Measurements from ENCODE around the gene TTYH3. TPM values are rescaled to one million over a fixed set of nuclear protein-coding genes. Genes with fewer than 3 reads are reported as not detected.

Gene TTYH3
- total RNA-seq, 1 experiment from 2014 or later, result 122 TPM

- Histone ChIP-seq H3K14ac (ENCODE audit: insufficient read depth, low read length) (no peak overlapping the region; the same call in 1 of the 2 replicates), H3K4me1 (ENCODE audit: insufficient read depth, low read length) (no peaks in the 10 kb centered on the region), H3K27ac (ENCODE audit: insufficient read length, low read depth, low read length) (no peak overlapping the region), H3K23me2 (ENCODE audit: insufficient read length, low read depth, low read length, poor library complexity, severe bottlenecking) (no peaks in the 10 kb centered on the region), H3K18ac (ENCODE audit: insufficient read length, low read depth, low read length) (no peak overlapping the region), H3K27me3 (ENCODE audit: insufficient read depth, low read length) (no peaks in the 10 kb centered on the region), H2BK120ac (ENCODE audit: low read depth, low read length, poor library complexity, severe bottlenecking) (no peak overlapping the region), H3K4me2 (ENCODE audit: insufficient read depth, insufficient read length, low read length) (no peak overlapping the region), H2AK5ac (ENCODE audit: insufficient read length, low read length) (no peak overlapping the region), H2BK12ac (ENCODE audit: insufficient read length, low read depth, low read length) (no peak overlapping the region), H3T11ph (ENCODE audit: low read length) (no peak overlapping the region), H3K4ac (ENCODE audit: low read depth, low read length) (no peak overlapping the region), H3K9me3 (ENCODE audit: control insufficient read depth, low read depth, low read length) (no peaks in the 10 kb centered on the region), H3K9ac (ENCODE audit: extremely low read depth, insufficient read length, low read length) (no peak overlapping the region), H2AFZ (ENCODE audit: low read length) (no peak overlapping the region), H4K20me1 (ENCODE audit: control insufficient read depth, insufficient read depth, insufficient read length) (no peaks in the 10 kb centered on the region), H4K5ac (ENCODE audit: insufficient read length, low read depth, low read length) (no peak overlapping the region), H3K23ac (ENCODE audit: insufficient read length, low read depth, low read length) (no peak overlapping the region), H2BK20ac (ENCODE audit: low read depth, low read length, poor library complexity, severe bottlenecking) (no peak overlapping the region), H3K79me1 (ENCODE audit: insufficient read depth, low read depth, low read length, poor library complexity, severe bottlenecking) (no peaks in the 10 kb centered on the region), H2BK15ac (ENCODE audit: low read depth, low read length) (no peak overlapping the region), H3K79me2 (ENCODE audit: insufficient read depth, low read length) (no peaks in the 10 kb centered on the region), H3K56ac (ENCODE audit: insufficient read length, low read depth, low read length) (no peak overlapping the region), H4K8ac (replicated peaks; ENCODE audit: insufficient read length, low read depth, low read length) (no peak overlapping the region), H4K91ac (ENCODE audit: insufficient read length, low read depth, low read length) (no peak overlapping the region), H2BK5ac (ENCODE audit: insufficient read length, low read length) (no peak overlapping the region)
- no peak overlapping the region for H3K4me3 Mint-ChIP-seq
- H3K4me1 Mint-ChIP-seq, result peaks cover 9 to 19% of the 10 kb centered on the region in 2 experiments
- H3K36me3 Mint-ChIP-seq (ENCODE audit: insufficient read depth in 1 of 3, low read depth in 3 of 3), result no peaks in the 10 kb centered on the region; a peak in 1 of 7 replicates
- whole genome bisulfite sequencing (ENCODE audit: extremely low coverage, insufficient read length, low lambda C conversion rate), result no CpG with 5 or more reads among the region's 24 CpGs
- no peak for TF ChIP-seq CTCF (conservative IDR thresholded peaks at IDR 0.05)
- no peak for DNase-seq
- no peaks in the 10 kb centered on the region for H3K27me3 Mint-ChIP-seq (ENCODE audit: low read depth)
- H3K9me3 Mint-ChIP-seq, result no peaks in the 10 kb centered on the region; a peak in 1 of 5 replicates
- no peak overlapping the region for H3K27ac Mint-ChIP-seq
These were observed 49.6 kb upstream of the TTYH3 start for GRCh38 chr7:2582006-2582735.
